Endodermal cell (in vitro differentiated cells): ENCODE data around the gene ZIM2. TPM values are rescaled to one million over a fixed set of nuclear protein-coding genes. Genes with fewer than 3 reads are reported as not detected.

Experiments used
- DNase-seq: peaks from one replicate; pipeline ENCODE4 v3.0.0-alpha.2; 2017
- H3K27ac ChIP-seq: 2 replicates; pipeline ENCODE4 v1.5.1; 2013; ENCODE audit warnings: mild to moderate bottlenecking, low read depth, low read length, moderate library complexity
- H3K27me3 ChIP-seq: 2 replicates; pipeline ENCODE4 v1.6.1; 2013; ENCODE audit warnings: mild to moderate bottlenecking, low read length, moderate library complexity; ENCODE audit not compliant: insufficient read depth, control insufficient read depth, poor library complexity, severe bottlenecking
- H3K36me3 ChIP-seq: 2 replicates; pipeline ENCODE4 v1.7.0; 2013; ENCODE audit warnings: mild to moderate bottlenecking, low read length, moderate library complexity; ENCODE audit not compliant: control insufficient read depth, insufficient read depth
- H3K4me1 ChIP-seq: one replicate; pipeline ENCODE4 v1.7.0; 2013; ENCODE audit warnings: low read length; ENCODE audit not compliant: control insufficient read depth, insufficient read depth
- H3K4me3 ChIP-seq: 2 replicates; pipeline ENCODE4 v1.5.1; 2013; ENCODE audit warnings: mild to moderate bottlenecking, low read length, moderate library complexity
- H3K9ac ChIP-seq: 2 replicates; pipeline ENCODE4 v1.6.1; 2013; ENCODE audit warnings: mild to moderate bottlenecking, low read length, moderate library complexity; ENCODE audit not compliant: poor library complexity, severe bottlenecking; ENCODE audit errors: extremely low read depth
- H3K9me3 ChIP-seq: 2 replicates; pipeline ENCODE4 v1.6.1; 2013; ENCODE audit warnings: mild to moderate bottlenecking, low read length, moderate library complexity; ENCODE audit not compliant: control insufficient read depth
- H3K27ac Mint-ChIP-seq: 2 replicates; pipeline ENCODE4 v1.8.0; 2020; ENCODE audit warnings: mixed read lengths
- H3K27me3 Mint-ChIP-seq: 2 replicates; pipeline ENCODE4 v1.8.0; 2021; ENCODE audit warnings: mild to moderate bottlenecking, mixed read lengths; ENCODE audit not compliant: insufficient read depth
- H3K36me3 Mint-ChIP-seq: 2 replicates; pipeline ENCODE4 v1.8.0; 2020; ENCODE audit warnings: low read depth, mixed read lengths
- H3K4me1 Mint-ChIP-seq: 2 replicates; pipeline ENCODE4 v1.8.0; 2020; ENCODE audit warnings: mixed read lengths
- H3K4me3 Mint-ChIP-seq: 2 replicates; pipeline ENCODE4 v1.8.0; 2020; ENCODE audit warnings: mild to moderate bottlenecking, moderate library complexity, mixed read lengths
- H3K9me3 Mint-ChIP-seq: 2 replicates; pipeline ENCODE4 v1.8.0; 2020; ENCODE audit warnings: mild to moderate bottlenecking, mixed read lengths
- CTCF ChIP-seq: fragments of 200-600 bp; sonication (generic); conservative IDR thresholded peaks from 2 replicates; pipeline ENCODE4 v1.5.0; 2021; ENCODE audit warnings: antibody characterized with exemption, mild to moderate bottlenecking
- WGBS, 2 experiments: methylation state at CpG; one replicate each; pipeline versions ENCODE4 v1.1.5 to v1.1.7; 2013; ENCODE audit warnings: missing lambda C conversion rate in 2 of 2, mixed read lengths in 1 of 2; ENCODE audit not compliant: insufficient coverage in 1 of 2, insufficient read length in 1 of 2; 5-methylcytosine and 5-hydroxymethylcytosine counted together
- total RNA-seq, 2 donors: library from RNA; stranded (reverse); fragmentation: NEBNext Ultra II Directional in 1 of 2; extraction: Animal tissue kit (Norgen Biotek cat#: 25700) in 1 of 2; gene quantifications; 2 replicates in 1 of 2; 3 replicates in 1 of 2; pipeline ENCODE4 v1.2.1, GENCODE V29; 2021

The ZIM2 gene
- total RNA-seq, 2 donors from 2014 or later = not detected

- H3K9ac ChIP-seq = no peak overlapping the region
- Mint-ChIP-seq H3K27me3 (no peaks in the 10 kb centered on the region), H3K4me1 (no peaks in the 10 kb centered on the region), H3K36me3 (peaks cover 13% of the 10 kb centered on the region), H3K4me3 (no peak overlapping the region), H3K9me3 (peaks cover 92% of the 10 kb centered on the region), H3K27ac (no peak overlapping the region)
- no peaks in the 10 kb centered on the region for H3K27me3 ChIP-seq
- no peak for DNase-seq
- no peak overlapping the region for H3K4me3 ChIP-seq
- no peaks in the 10 kb centered on the region for H3K4me1 ChIP-seq
- H3K36me3 ChIP-seq = no peaks in the 10 kb centered on the region
- H3K27ac ChIP-seq = no peak overlapping the region
- no peak for TF ChIP-seq CTCF
- WGBS, 2 experiments = 58 to 66% methylated on average over 2 to 4 of the region's 4 CpGs
- H3K9me3 ChIP-seq = peaks cover 57% of the 10 kb centered on the region
Observed at GRCh38 chr19:56874530-56874929, 34.0 kb upstream of the ZIM2 start.

- Histone ChIP-seq H3K4me1 (no peaks in the 10 kb centered on the region), H3K27ac (no peak overlapping the region), H3K9ac (no peak overlapping the region), H3K9me3 (peaks cover 58% of the 10 kb centered on the region), H3K36me3 (no peaks in the 10 kb centered on the region), H3K4me3 (no peak overlapping the region), H3K27me3 (no peaks in the 10 kb centered on the region)
- H3K27ac Mint-ChIP-seq = no peak overlapping the region
- 60 to 71% methylated on average over 1 to 5 of the region's 5 CpGs for WGBS, 2 experiments
- H3K4me3 Mint-ChIP-seq = no peak overlapping the region
- peaks cover 92% of the 10 kb centered on the region for H3K9me3 Mint-ChIP-seq
- H3K4me1 Mint-ChIP-seq = no peaks in the 10 kb centered on the region
- no peak for DNase-seq
- peaks cover 13% of the 10 kb centered on the region for H3K36me3 Mint-ChIP-seq
- TF ChIP-seq CTCF = no peak
- H3K27me3 Mint-ChIP-seq = no peaks in the 10 kb centered on the region
Observed at GRCh38 chr19:56873493-56873892, 33.0 kb upstream of the ZIM2 start.

GRCh38 chr19:56869886-56870285 is 29.4 kb upstream of the ZIM2 start:
- 57 to 68% methylated on average over 4 to 8 of the region's 8 CpGs for WGBS, 2 experiments

More at GRCh38 chr19:56869886-56870285, 29.4 kb upstream of the ZIM2 start:
- DNase-seq = no peak
- peaks cover 10% of the 10 kb centered on the region for H3K36me3 Mint-ChIP-seq
- H3K9me3 Mint-ChIP-seq = peaks cover 91% of the 10 kb centered on the region
- H3K4me3 Mint-ChIP-seq = no peak overlapping the region
- no peaks in the 10 kb centered on the region for H3K36me3 ChIP-seq
- TF ChIP-seq CTCF = no peak
- H3K4me1 Mint-ChIP-seq = no peaks in the 10 kb centered on the region
- no peak overlapping the region for H3K9ac ChIP-seq
- no peaks in the 10 kb centered on the region for H3K27me3 Mint-ChIP-seq
- no peak overlapping the region for H3K27ac Mint-ChIP-seq
- H3K27me3 ChIP-seq = no peaks in the 10 kb centered on the region
- no peak overlapping the region for H3K27ac ChIP-seq
- peaks cover 76% of the 10 kb centered on the region for H3K9me3 ChIP-seq
- no peak overlapping the region for H3K4me3 ChIP-seq
- no peaks in the 10 kb centered on the region for H3K4me1 ChIP-seq
